ENCODE measurements around the gene TF.
"Not testable (repeated sequence)": the region's sequence is repeated elsewhere in the genome, so short reads cannot be mapped to it uniquely, and the experiment has no call there.

The TF gene

DNA sequence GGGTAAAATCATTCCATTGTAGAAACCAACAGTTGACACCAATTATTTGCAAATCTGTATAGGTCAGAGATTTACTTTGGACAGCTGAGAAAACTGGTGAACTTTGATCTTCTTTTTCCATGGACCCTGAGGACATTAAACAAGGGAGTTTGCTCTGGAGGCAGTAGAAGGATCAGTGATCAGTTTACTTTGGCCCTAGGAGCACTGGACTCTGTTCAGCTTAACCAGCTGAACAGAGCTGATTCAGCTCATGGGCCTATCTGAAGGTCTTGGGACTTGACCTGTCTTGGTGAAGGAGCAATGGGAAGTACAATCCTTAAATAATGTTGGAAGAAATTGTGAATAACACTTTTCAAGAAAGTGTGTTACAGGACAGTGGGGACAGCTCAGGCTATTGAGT lies 15.2 kb upstream of the TF start:
- FAIRE-seq (no peak), DNase-seq (ENCODE audit: insufficient read length, low spot score) (no peak)
- TF ChIP-seq POLR2A (IDR thresholded peaks at IDR 0.05; ENCODE audit: low read depth, low read length): no peak

DNA sequence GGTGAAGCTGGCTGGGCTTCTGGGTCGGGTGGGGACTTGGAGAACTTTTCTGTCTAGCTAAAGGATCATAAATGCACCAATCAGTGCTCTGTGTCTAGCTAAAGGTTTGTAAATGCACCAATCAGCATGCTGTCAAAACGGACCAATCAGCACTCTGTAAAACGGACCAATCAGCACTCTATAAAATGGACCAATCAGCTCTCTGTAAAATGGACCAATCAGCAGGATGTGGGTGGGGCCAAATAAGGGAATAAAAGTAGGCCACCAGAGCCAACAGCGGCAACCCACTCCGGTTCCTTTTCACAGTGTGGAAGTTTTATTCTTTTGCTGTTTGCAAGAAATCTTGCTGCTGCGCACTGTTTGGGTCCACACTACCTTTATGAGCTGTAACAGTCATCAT lies 14.0 kb upstream of the TF start:
- FAIRE-seq; DNase-seq (ENCODE audit: insufficient read length, low spot score): not testable (repeated sequence)

DNA sequence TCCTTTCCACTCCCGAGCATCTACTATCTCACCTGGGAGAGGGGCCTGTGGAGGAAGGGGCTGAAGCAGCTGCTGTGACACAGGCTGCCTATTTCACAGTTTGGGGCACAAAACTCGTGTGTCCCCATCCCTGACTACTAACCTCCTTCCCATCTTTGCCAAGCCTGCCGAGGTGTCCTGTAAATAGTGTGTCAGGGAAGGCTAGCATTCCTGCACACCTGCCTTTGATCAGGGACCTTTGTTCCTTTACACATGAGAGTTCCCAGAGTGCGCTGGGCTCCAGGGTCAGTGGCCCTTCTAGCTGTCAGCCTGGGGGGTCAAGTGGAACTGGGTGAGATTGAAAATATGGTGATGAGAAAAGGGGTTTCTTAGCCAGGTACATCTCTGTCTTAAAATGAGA lies 13.0 kb upstream of the TF start:
- TF ChIP-seq POLR2A (IDR thresholded peaks at IDR 0.05; ENCODE audit: low read depth, low read length): no peak
- FAIRE-seq (no peak), DNase-seq (ENCODE audit: insufficient read length, low spot score) (no peak)

DNA sequence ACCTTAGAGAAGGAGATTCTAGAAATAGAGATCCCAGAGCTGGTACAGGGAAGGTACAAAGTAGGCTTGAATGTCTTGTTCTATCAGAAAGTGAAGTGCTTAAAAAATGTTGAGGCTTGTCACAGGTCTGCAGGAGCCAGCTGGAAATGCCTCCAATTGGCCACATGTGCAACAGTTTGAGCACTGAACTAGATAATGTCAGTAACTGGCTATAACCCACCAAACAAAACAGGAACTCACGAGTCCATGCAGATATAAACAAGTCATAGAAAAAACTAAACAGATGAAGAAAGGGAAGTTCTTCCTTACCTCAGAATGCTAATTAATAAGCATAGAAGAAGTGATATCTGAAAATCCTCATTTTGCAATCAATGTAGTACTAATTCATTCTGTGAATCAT lies 11.9 kb upstream of the TF start:
- TF ChIP-seq POLR2A (IDR thresholded peaks at IDR 0.05; ENCODE audit: low read depth, low read length): no peak
- DNase-seq (ENCODE audit: insufficient read length, low spot score) (no peak), FAIRE-seq (no peak)

DNA sequence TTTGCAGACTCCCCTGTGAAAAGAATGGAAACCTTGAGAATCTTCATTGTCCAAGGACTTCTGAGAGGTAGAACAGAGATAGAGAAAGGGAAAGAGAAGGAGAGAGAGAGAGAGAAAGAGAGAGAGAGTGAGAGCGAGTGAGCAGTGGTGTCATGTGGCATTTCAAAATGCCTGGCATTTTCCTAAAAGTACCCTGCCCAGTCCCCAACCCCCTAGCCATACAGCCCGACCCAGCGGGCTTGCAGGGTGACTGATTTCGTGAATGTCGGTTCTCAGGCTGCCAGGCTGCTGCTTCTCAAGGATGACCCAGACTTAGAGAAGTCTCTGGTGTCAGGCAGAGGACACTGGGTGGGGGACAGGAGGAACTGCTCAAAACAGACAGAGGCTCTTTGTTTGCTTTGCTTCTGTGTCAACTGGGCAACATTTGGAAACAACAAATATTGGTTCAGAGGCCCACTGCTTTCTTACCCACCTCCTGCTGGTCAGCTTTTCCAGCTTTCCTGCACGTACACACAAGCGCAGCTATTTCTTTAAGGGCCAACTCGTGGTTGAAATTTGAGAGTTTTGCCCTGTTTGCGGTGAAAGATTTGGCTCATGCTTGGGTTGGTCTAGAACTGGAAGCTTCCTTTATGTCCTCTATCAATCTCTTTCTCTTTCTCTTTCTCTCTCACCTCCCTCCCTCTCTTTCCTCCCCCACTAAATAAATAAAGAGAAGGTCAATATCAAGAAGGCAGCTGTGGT lies 3.7 kb upstream of the TF start:
- TF ChIP-seq POLR2A (IDR thresholded peaks at IDR 0.05; ENCODE audit: low read depth, low read length): no peak
- no peak for DNase-seq (ENCODE audit: insufficient read length, low spot score)
- FAIRE-seq: no peak

DNA sequence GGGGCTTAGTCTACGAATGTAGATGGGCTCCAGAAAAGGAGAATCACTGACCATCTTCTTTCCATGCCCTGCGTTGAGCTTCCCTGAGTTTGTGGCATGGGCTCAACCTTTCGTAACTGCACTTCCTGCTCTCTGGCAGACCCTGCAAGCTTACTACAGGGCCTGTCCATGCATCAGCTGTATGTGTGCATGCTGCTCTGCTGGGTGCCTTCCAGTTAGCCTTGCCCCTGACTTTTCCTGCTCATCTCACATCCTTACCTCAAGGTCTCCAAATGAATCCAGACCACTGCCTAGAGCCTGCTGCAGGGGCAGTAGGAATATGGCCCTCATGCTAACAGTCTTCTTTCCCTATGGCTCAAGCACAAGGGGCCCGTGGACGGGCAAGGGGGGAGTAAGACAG lies 2.0 kb upstream of the TF start:
- FAIRE-seq (no peak), DNase-seq (ENCODE audit: insufficient read length, low spot score) (no peak)
- TF ChIP-seq POLR2A (IDR thresholded peaks at IDR 0.05; ENCODE audit: low read depth, low read length): no peak

DNA sequence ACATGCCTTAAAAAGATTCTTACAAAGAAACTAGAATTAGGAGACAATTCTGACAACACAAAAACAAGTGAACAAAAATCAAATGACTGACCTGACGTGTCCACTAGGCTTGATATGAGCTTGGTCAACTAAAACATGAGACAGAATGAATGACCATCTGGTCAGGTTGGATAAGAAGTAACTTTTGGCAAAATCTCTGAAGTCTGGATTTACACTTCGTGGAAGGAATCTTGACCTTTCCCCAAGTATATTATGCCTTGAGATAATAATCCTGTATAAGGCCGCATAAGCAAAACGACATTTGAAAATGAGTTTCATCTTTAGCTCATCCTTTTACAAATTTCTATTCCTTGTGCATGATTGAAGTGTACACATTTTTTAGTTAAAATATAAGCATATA lies 1.1 kb upstream of the TF start:
- FAIRE-seq (no peak), DNase-seq (ENCODE audit: insufficient read length, low spot score) (no peak)
- no peak for TF ChIP-seq POLR2A (IDR thresholded peaks at IDR 0.05; ENCODE audit: low read depth, low read length)

DNA sequence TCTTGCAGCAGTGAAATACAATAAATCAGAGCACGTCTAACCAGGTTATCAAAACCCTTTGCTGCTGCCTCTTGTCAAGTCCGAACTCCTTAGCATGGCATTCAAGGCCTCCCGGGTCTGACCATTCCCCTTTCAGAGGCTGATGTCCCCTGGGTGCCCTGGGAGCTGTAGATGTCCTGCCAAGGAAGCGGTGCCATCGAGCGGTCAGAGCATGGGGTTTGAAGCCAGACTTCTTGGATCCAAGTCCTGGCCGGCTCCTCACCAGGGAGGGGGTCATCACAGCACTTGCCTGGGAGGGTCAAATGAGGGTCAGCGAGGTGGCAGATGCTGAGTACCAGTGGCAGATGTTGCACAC lies 496 bp downstream of the TF start:
- FAIRE-seq (no peak), DNase-seq (ENCODE audit: insufficient read length, low spot score) (no peak)
- TF ChIP-seq POLR2A (IDR thresholded peaks at IDR 0.05; ENCODE audit: low read depth, low read length): no peak

DNA sequence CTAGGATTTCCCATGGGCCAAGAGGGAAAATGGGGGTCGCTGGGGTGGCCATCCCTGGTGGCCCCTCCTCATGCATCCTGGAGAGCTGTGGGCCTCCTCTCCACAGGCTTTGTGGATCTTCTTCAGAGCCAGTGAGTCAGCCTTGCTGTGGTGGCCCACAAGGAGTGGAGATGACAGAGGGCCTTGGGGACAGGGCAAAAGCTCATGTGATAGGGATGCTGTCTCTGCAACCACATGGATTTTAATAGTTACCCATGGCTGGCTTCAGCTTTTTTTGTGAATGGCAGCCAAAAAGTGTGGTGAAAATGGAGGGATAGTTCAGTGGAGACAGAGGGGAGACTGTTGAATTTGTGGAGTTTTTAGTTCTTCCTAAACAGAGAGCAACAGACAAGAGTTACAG lies 1.2 kb downstream of the TF start:
- FAIRE-seq: no peak
- DNase-seq (ENCODE audit: insufficient read length, low spot score): no peak

DNA sequence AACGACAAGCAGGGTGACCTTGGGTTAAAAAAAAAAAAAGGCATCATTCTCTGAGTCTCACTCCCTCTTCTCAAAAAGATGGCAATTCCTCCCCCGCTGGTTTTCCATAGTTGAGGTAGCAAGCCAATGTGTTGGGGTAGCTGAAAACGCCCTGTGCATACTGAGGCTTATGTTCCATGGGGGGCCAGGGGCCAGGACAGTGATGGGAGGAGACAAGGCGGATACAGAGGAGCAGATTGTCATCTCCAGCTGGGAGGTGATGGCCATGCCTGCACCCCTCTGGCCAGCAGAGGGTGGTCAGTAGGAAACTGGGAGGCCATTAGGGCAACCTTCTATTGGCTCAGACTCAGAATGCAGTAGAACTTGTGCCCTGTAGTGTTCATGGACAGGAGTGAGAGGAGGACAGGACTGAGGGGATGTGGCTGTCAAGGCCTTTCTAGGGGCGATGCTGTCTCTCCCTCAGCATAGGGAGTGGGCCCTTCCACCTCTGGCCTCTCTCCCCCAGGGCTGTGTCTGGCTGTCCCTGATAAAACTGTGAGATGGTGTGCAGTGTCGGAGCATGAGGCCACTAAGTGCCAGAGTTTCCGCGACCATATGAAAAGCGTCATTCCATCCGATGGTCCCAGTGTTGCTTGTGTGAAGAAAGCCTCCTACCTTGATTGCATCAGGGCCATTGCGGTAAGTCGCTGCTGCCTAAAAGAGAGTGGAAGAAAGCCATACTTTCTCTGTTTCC lies 1.9 kb downstream of the TF start:
- FAIRE-seq (no peak), DNase-seq (ENCODE audit: insufficient read length, low spot score) (no peak)
- TF ChIP-seq POLR2A (IDR thresholded peaks at IDR 0.05; ENCODE audit: low read depth, low read length): no peak

More for the DNA sequence above, 1.2 kb downstream of the TF start:
- no peak for TF ChIP-seq POLR2A (IDR thresholded peaks at IDR 0.05; ENCODE audit: low read depth, low read length)

DNA sequence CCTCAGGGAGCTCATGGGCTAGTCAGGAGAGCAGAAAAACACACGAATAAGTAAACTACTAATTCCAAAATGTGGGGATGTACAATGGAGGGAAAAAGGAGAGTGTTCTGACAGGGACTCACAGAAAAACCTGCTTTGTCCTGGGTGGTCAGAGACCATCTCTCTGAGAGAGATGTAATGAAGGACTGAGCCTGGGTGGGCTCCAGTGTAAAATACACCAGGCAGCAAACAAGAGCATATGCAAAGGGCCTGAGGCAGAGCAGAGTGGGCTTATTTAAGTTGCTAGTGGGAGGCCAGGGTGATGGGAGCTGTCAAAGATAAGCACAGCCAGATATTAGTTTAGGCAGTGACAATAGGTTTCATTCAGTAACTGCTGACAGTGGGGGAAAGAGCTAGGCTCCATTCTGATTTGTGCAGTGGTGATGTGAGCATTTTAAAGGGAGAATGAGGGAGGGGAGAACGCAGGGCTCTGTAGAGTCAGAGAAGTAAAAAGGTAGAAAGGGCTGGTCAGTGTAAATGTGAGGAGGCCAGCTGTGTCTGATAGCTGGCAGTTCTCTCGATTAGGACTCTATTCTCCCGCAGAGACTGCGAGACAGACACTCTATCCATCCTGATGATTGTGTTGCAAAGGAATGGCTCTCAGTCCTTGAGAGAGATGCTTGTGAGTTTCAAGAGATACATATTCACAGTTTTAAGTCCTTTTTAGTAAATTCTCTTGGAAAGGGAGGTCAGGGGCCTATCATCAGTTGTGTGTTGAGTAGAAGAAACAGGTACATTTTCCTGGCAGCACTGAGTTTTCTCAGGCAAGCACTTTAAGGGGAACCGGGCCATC lies 3.5 kb downstream of the TF start:
- TF ChIP-seq POLR2A (IDR thresholded peaks at IDR 0.05; ENCODE audit: low read depth, low read length): no peak
- no peak for FAIRE-seq
- DNase-seq (ENCODE audit: insufficient read length, low spot score): no peak

DNA sequence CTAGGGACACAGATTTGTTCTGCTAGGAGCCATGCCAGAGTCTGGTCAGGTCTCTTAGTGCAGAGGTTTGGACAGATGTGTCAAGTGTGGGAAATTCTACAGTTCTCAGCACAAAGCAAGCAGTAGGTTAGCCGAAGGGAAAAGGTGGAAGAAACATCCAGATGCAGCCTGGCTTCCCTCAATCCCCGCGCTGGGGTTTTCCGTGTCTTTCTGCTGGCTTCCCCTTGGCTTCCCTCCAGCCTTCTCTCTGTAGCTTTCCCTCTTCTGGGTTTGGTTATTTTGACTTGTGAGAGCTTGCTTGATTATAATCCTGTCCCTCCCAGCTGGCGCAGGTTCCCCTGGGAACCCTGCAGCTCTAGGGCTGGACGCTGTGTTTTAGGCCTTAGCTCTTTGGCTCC lies 4.1 kb downstream of the TF start:
- FAIRE-seq: no peak
- DNase-seq (ENCODE audit: insufficient read length, low spot score): no peak

DNA sequence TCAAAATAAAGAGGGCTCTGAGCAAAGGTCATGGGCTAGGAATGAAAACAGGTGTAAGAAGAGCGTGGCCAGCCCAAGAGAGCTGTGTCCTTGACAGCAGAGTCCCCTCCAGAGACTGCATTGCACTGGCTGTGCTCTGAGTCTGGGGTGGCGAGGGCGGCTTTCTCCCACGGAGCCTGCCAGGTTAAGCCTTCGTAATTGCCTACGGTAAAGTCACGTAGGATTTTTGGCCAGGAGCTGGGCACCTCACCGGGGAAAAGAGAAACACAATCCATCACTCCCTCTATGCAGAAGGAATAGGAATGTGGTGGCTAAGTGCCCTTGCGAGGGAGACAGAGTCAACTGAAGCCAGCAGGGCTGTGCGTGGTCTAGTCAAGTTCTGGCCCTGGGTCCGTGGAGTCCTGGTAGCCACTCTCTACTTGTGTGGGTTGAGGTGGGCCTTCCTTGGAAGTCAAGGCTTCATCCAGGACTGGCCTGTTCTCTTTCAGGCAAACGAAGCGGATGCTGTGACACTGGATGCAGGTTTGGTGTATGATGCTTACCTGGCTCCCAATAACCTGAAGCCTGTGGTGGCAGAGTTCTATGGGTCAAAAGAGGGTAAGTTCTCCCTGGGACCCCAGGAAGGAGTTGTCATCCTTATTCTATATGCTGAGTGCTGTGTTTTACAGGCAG lies 7.0 kb downstream of the TF start:
- no peak for FAIRE-seq
- no peak for TF ChIP-seq POLR2A (IDR thresholded peaks at IDR 0.05; ENCODE audit: low read depth, low read length)
- DNase-seq (ENCODE audit: insufficient read length, low spot score): no peak

More for the DNA sequence above, 4.1 kb downstream of the TF start:
- no peak for TF ChIP-seq POLR2A (IDR thresholded peaks at IDR 0.05; ENCODE audit: low read depth, low read length)

DNA sequence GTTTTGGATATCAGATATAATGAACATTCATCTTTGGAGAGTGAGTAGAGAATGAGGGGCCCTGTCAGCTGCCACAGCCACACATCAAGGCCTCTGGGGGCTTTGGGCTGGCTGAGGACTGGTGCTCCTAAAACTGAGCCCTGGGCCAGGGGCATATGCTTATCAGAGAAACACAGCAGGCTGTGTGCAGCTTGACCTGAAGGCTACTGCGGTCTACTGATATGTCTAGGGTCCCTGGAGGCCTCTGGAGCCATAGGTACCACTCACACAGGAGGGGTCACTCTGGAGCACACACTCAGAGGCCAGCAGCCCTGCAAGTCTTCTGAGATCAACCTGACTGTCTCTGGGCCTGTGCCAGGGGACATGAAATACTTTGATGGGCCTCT lies 7.6 kb downstream of the TF start:
- FAIRE-seq (no peak), DNase-seq (ENCODE audit: insufficient read length, low spot score) (no peak)
- no peak for TF ChIP-seq POLR2A (IDR thresholded peaks at IDR 0.05; ENCODE audit: low read depth, low read length)

Data from H54 (cell line).